SU-DHL-6 (cell line): ENCODE measurements around the gene ALOX12.

Source experiments
- H2AFZ ChIP-seq: fragments of 200-600 bp; sonication (generic); 2 replicates; pipeline ENCODE4 v1.6.1; 2014; ENCODE audit warnings: low read depth, mild to moderate bottlenecking, moderate library complexity, mixed read lengths, antibody characterized with exemption, low read length; ENCODE audit not compliant: severe bottlenecking
- H3F3A ChIP-seq: fragments of 200-600 bp; shearing (Covaris generic); 2 replicates; pipeline ENCODE4 v1.6.0; 2016; ENCODE audit warnings: antibody characterized with exemption, mild to moderate bottlenecking; ENCODE audit not compliant: insufficient read depth
- H3K27ac ChIP-seq: fragments of 200-600 bp; sonication (generic); 2 replicates; pipeline ENCODE4 v1.5.1; 2016; ENCODE audit warnings: low read depth, mild to moderate bottlenecking, low read length, moderate library complexity, mixed read lengths
- H3K27me3 ChIP-seq: fragments of 200-600 bp; sonication (generic), shearing (Covaris generic); 2 replicates; pipeline ENCODE4 v1.6.0; 2014; ENCODE audit warnings: mild to moderate bottlenecking, low read length
- H3K36me3 ChIP-seq: fragments of 200-600 bp; sonication (generic); 2 replicates; pipeline ENCODE4 v1.6.1; 2014; ENCODE audit warnings: mild to moderate bottlenecking, low read length, mixed read lengths
- H3K4me2 ChIP-seq: fragments of 300-600, 200-600 bp; shearing (Covaris generic), sonication (generic); 2 replicates; pipeline ENCODE4 v1.6.0; 2014; ENCODE audit warnings: low read length, low read depth, mild to moderate bottlenecking; ENCODE audit not compliant: poor library complexity, severe bottlenecking
- H3K4me3 ChIP-seq: fragments of 200-600 bp; sonication (generic); 2 replicates; pipeline ENCODE4 v1.5.1; 2014; ENCODE audit warnings: antibody characterized with exemption, low read length, mild to moderate bottlenecking, mixed read lengths; ENCODE audit not compliant: insufficient read depth, poor library complexity, severe bottlenecking
- H3K79me2 ChIP-seq: fragments of 200-600 bp; sonication (generic); 2 replicates; pipeline ENCODE4 v1.6.1; 2014; ENCODE audit warnings: mild to moderate bottlenecking, low read length, moderate library complexity; ENCODE audit not compliant: insufficient read depth
- H3K9ac ChIP-seq: fragments of 200-600 bp; sonication (generic); 2 replicates; pipeline ENCODE4 v1.7.0; 2014; ENCODE audit warnings: mild to moderate bottlenecking, low read length
- H3K9me2 ChIP-seq: fragments of 200-600 bp; sonication (generic); replicated peaks from 2 replicates; pipeline ENCODE4 v1.6.1; 2014; ENCODE audit warnings: low read length; ENCODE audit not compliant: insufficient read depth
- H3K9me3 ChIP-seq: fragments of 200-600 bp; sonication (generic); 2 replicates; pipeline ENCODE4 v1.6.1; 2014; ENCODE audit warnings: low read length, mixed read lengths; ENCODE audit not compliant: insufficient read depth
- H4K20me1 ChIP-seq: fragments of 200-600 bp; sonication (generic); 2 replicates; pipeline ENCODE4 v1.6.1; 2014; ENCODE audit warnings: low read depth, mild to moderate bottlenecking, antibody characterized with exemption, low read length, moderate library complexity, mixed read lengths
- CTCF ChIP-seq: fragments of 200-600 bp; sonication (generic); IDR thresholded peaks from one replicate; pipeline ENCODE4 v1.5.1; 2017; ENCODE audit warnings: antibody characterized with exemption, mild to moderate bottlenecking, low read length, moderate library complexity; ENCODE audit not compliant: insufficient read depth, poor library complexity, severe bottlenecking
- EZH2phosphoT487 ChIP-seq: fragments of 200-600 bp; sonication (generic), shearing (Covaris generic); conservative IDR thresholded peaks from 2 replicates; pipeline ENCODE4 v1.6.1; 2018; ENCODE audit warnings: mild to moderate bottlenecking, antibody characterized with exemption, low read length, moderate library complexity, mixed read lengths

The ALOX12 gene

GRCh38 chr17:7022781-7023571, 27.1 kb downstream of the ALOX12 start, which contains the start of gene BCL6B:
TSS of gene BCL6B (plus strand) at chr17:7023050. CDS start at chr17:7023672, 622 bp downstream.
- Histone ChIP-seq H4K20me1 (no peaks in the 10 kb centered on the region), H2AFZ (peak within 1 kb of the TSS; percentile 97), H3K79me2 (no peaks in the 10 kb centered on the region), H3K4me2 (peak within 1 kb of the TSS; percentile 56), H3K9me2 (no peaks in the 10 kb centered on the region), H3K36me3 (no peaks in the 10 kb centered on the region), H3F3A (no peaks in the 10 kb centered on the region), H3K27ac (no peak within 1 kb of the TSS), H3K4me3 (peak within 1 kb of the TSS; percentile 29), H3K9me3 (no peaks in the 10 kb centered on the region), H3K27me3 (no peaks in the 10 kb centered on the region), H3K9ac (peak within 1 kb of the TSS; percentile 43)
- TF ChIP-seq CTCF (no peak), EZH2phosphoT487 (no peak)

DNA sequence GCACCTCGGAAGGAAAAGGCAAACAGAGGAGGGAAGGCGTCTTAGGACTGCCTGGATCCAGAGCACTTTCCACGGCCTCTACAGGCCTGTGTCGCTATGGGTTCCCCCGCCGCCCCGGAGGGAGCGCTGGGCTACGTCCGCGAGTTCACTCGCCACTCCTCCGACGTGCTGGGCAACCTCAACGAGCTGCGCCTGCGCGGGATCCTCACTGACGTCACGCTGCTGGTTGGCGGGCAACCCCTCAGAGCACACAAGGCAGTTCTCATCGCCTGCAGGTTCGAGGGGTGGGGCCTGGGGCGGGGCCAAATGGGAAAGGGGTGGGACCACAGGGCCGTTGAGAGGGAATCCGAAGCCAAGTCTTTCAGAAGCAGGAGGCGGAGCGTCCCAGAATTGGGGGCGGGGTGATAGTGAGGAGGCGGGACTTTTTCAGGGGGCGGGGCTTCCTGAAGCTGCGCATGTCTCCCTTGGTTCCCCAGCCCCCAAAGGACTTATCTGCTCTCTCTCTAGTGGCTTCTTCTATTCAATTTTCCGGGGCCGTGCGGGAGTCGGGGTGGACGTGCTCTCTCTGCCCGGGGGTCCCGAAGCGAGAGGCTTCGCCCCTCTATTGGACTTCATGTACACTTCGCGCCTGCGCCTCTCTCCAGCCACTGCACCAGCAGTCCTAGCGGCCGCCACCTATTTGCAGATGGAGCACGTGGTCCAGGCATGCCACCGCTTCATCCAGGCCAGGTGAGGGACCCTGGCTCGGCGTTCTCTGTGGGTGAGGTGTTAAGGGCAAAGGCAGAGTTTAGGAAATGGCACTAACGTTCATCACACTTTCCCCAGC, 27.9 kb downstream of the ALOX12 start:
- Histone ChIP-seq H3K9me2 (no peaks in the 10 kb centered on the region), H3K79me2 (no peaks in the 10 kb centered on the region), H3F3A (no peaks in the 10 kb centered on the region), H3K36me3 (no peaks in the 10 kb centered on the region), H3K9ac (no peak overlapping the region), H3K9me3 (no peaks in the 10 kb centered on the region), H3K27me3 (no peaks in the 10 kb centered on the region), H2AFZ (no peak overlapping the region), H4K20me1 (no peaks in the 10 kb centered on the region), H3K27ac (no peak overlapping the region), H3K4me3 (no peak overlapping the region), H3K4me2 (no peak overlapping the region)
- TF ChIP-seq EZH2phosphoT487 (no peak), CTCF (no peak)

DNA sequence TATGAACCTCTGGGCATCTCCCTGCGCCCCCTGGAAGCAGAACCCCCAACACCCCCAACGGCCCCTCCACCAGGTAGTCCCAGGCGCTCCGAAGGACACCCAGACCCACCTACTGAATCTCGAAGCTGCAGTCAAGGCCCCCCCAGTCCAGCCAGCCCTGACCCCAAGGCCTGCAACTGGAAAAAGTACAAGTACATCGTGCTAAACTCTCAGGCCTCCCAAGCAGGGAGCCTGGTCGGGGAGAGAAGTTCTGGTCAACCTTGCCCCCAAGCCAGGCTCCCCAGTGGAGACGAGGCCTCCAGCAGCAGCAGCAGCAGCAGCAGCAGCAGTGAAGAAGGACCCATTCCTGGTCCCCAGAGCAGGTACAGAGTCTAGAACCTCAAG, 28.5 kb downstream of the ALOX12 start:
- H3K4me3 ChIP-seq = no peak overlapping the region
- H3K27ac ChIP-seq = no peak overlapping the region
- no peaks in the 10 kb centered on the region for H4K20me1 ChIP-seq
- H3K79me2 ChIP-seq = no peaks in the 10 kb centered on the region
- TF ChIP-seq CTCF (no peak), EZH2phosphoT487 (no peak)
- H3K9ac ChIP-seq = no peak overlapping the region
- no peaks in the 10 kb centered on the region for H3K27me3 ChIP-seq
- H3K9me2 ChIP-seq = no peaks in the 10 kb centered on the region
- no peaks in the 10 kb centered on the region for H3F3A ChIP-seq
- no peak overlapping the region for H3K4me2 ChIP-seq
- no peak overlapping the region for H2AFZ ChIP-seq
- no peaks in the 10 kb centered on the region for H3K9me3 ChIP-seq
- H3K36me3 ChIP-seq = no peaks in the 10 kb centered on the region
